GM12891 (cell line): ENCODE results near the gene LAPTM4A.

Experiments
- DNase-seq: peaks from one replicate; pipeline ENCODE4 v3.0.0; 2011; ENCODE audit warnings: low spot score; ENCODE audit not compliant: insufficient read length
- FAIRE-seq: peaks from 2 replicates; lab custom pipeline; 2011; peaks lifted over from hg19 to GRCh38; lab: Jason Lieb, UNC
- PAX5 ChIP-seq: IDR thresholded peaks from 2 replicates; pipeline ENCODE4 v1.6.1; 2011; ENCODE audit warnings: low read length, moderate library complexity, mild to moderate bottlenecking; ENCODE audit not compliant: insufficient read depth, severe bottlenecking
- POLR2A ChIP-seq: IDR thresholded peaks from 2 replicates; pipeline ENCODE4 v1.6.1; 2011; ENCODE audit warnings: low read depth, low read length, control low read depth
- POLR2AphosphoS5 ChIP-seq: IDR thresholded peaks from 2 replicates; pipeline ENCODE4 v1.6.1; 2011; ENCODE audit warnings: low read depth, low read length, control low read depth
- POU2F2 ChIP-seq: IDR thresholded peaks from 2 replicates; pipeline ENCODE4 v1.6.1; 2011; ENCODE audit warnings: low read depth, mild to moderate bottlenecking, control low read depth, low read length, moderate library complexity
- SPI1 ChIP-seq: IDR thresholded peaks from 2 replicates; pipeline ENCODE4 v1.6.1; 2011; ENCODE audit warnings: low read depth, low read length, control low read depth
- TAF1 ChIP-seq: IDR thresholded peaks from 2 replicates; pipeline ENCODE4 v1.6.1; 2011; ENCODE audit warnings: low read depth, low read length, control low read depth

The LAPTM4A gene

DNA sequence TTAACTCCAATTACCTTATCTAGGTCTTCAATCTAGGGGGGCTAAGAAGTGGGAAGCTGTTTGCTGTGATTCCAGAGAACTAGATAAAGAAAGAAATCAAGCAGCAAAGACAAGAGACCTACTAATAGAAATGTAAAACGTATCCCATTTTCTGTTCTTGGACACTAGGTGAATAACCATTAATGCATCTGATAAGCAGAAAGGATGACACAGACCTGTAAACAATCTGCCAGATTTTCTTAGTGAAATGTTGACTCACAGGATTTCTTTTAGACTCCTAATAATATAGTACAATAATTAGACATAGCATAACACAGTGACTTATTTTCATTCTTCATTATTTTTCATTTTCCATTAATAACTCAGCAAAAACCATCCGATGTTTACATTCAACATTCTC, 62.8 kb downstream of the LAPTM4A start:
- DNase-seq (no peak), FAIRE-seq (no peak)
- TF ChIP-seq POLR2A (no peak), PAX5 (no peak), SPI1 (no peak)

DNA sequence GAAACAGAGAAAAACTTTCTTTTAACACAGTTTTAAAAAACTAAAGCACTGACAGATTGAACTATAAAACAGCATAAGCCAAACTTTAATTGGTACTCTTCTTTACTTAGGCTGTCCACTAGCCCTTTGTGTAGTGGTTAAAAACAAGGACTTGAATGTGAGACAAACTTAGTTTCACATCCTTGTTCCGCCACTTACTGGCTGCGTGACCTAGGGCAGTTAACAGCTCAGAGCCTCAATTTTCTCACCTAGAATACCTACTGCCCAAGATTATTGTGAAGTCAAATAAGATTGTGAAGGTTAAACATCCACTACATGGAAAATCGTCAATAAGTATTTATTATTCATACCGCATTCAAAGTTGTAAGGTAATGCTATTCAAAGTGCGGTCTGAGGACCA, 63.5 kb downstream of the LAPTM4A start:
- peak; percentile 89 for FAIRE-seq
- DNase-seq = peak; percentile 17
- TF ChIP-seq POLR2AphosphoS5 (no peak), SPI1 (peak; percentile 93), TAF1 (no peak), PAX5 (no peak), POLR2A (no peak), POU2F2 (no peak)
